AG10803 (cell line): ENCODE results near the gene CDX2.

Experiments used
- DNase-seq: peaks from one replicate; pipeline ENCODE4 v3.0.0; 2010; ENCODE audit warnings: low read depth
- H3K4me3 ChIP-seq: 2 replicates; pipeline ENCODE4 v1.5.1; 2011; ENCODE audit warnings: mild to moderate bottlenecking, low read length, control low read depth
- TF ChIP-seq, protein P1 (sequence below): conservative IDR thresholded peaks from 2 replicates; pipeline ENCODE4 v1.5.1; 2011; ENCODE audit warnings: mild to moderate bottlenecking, low read length, control low read depth, inconsistent platforms

Gene CDX2

GRCh38 chr13:27973291-27973690, 4.2 kb upstream of the CDX2 start:
- H3K4me3 ChIP-seq = no peak overlapping the region
- TF ChIP-seq, protein P1, sequence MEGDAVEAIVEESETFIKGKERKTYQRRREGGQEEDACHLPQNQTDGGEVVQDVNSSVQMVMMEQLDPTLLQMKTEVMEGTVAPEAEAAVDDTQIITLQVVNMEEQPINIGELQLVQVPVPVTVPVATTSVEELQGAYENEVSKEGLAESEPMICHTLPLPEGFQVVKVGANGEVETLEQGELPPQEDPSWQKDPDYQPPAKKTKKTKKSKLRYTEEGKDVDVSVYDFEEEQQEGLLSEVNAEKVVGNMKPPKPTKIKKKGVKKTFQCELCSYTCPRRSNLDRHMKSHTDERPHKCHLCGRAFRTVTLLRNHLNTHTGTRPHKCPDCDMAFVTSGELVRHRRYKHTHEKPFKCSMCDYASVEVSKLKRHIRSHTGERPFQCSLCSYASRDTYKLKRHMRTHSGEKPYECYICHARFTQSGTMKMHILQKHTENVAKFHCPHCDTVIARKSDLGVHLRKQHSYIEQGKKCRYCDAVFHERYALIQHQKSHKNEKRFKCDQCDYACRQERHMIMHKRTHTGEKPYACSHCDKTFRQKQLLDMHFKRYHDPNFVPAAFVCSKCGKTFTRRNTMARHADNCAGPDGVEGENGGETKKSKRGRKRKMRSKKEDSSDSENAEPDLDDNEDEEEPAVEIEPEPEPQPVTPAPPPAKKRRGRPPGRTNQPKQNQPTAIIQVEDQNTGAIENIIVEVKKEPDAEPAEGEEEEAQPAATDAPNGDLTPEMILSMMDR = no peak

DNA sequence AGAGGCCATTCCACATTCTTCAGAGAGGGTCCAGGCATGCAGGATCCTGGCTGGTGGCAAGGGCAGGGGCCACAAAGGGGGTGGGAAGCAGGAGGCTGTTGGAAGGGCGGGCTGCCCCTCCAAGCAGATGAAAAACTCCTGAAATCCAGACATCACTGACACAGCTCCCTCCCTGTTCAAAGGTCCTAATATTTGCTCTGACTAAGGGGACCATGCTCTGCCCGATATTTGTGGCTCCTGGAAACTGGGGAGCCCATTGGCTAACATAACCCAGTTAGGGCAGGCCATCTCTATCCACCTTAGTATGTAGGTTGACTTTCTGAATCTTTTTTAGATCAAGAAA, 3.3 kb upstream of the CDX2 start:
- TF ChIP-seq, protein P1 = no peak
- no peak overlapping the region for H3K4me3 ChIP-seq
- DNase-seq = no peak

More at GRCh38 chr13:27973291-27973690, 4.2 kb upstream of the CDX2 start:
- DNase-seq = no peak

DNA sequence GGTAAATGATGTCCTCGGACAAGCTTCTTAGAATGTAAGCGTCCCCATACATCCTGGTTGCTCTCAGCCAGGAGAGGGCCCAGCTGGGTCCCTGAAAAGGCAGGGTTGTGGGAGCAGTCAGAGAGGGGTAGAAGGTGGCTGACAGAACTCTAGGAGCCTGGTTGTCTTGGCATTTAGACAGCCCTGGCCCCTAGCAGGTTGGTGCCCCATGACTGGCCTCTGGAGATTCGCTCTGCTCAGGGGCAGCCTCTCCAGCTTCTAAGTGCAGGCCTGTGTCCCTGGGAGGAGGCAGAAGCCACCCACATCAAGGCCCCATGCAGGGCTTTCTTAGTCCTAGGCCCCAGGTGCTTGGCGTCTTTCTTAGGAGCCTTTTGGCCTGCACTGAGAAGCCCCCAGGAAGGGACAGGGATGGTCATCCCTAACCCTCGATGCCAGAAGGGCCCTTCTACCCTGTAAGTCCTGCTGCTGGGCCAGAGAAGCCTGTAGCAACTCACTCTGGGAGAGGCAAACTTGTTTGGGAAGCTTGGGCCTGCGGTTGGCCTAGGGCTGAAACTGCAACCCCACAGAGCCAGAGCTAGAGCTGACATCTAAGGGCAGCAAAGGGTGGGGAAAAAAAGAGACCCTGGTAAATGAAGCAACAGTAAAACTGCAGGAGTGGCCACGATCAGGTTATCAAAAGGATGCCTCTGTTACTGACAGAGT, 2.8 kb upstream of the CDX2 start:
- no peak for DNase-seq
- TF ChIP-seq, protein P1 = no peak
- H3K4me3 ChIP-seq = no peak overlapping the region

GRCh38 chr13:27971236-27971645, 2.1 kb upstream of the CDX2 start:
- TF ChIP-seq, protein P1 = no peak
- H3K4me3 ChIP-seq = no peak overlapping the region
- no peak for DNase-seq

DNA sequence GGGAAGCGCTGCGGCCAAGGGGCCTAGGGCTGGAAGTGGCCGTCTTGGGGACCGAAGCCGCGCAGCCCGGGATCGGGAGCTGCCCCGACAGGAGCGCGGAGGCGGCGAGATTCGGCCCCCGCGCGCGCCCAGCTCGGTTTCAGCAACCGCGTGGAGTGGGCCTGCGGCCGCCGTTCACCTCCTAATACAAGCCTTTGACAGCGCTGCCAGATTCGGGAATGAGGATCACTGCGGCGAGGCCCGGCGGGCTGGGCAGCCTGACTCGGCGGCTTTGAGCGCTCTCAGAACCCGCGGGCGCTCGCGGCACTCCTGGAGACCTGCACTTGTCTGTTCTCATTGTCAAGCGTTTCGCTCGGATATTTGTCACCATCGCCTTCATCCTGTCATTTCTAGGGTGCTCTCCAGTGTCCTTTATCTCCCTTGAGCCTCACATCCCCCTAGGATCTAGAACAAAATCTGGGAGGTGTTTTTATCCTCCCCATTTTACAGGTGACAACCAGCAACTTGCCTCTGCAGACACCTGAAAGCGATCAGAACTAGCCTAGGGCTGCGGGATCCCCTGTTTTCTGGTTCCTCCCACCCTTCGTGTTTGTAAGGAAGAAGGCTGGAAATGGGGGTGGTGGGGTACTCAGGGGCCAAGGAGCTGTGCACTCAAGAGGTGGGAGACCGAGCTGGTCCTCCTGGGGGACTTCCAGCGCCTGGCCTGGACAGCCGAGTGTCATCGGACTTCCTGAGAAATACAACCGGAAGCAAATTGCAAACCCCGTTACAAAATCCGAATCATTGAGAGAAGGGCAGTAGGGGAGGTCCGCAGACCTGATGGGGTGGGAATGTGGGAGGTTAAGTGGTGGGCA, 1.5 kb upstream of the CDX2 start:
- H3K4me3 ChIP-seq = no peak overlapping the region
- no peak for DNase-seq
- TF ChIP-seq, protein P1 = no peak

DNA sequence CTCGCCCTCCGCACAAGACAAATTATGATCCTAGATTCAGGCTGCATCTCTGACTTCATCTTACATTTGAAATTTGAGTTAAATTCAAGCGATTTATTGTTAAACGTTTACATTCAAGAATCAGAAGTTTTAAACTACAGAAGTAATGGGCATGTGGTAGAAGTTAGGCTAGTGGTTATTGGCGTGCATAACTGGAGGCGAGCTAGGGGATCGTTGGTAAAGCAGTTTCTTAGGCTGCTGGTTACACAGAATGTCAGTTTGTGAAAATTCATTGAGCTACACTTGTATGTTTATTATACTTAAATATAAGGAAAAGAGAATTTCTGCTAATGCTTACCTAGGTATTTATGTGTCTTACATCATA, 733 bp upstream of the CDX2 start:
- DNase-seq = no peak
- TF ChIP-seq, protein P1 = no peak
- H3K4me3 ChIP-seq = no peak overlapping the region
